ENCODE data around the gene SMC3.
"Not testable (repeated sequence)": the region's sequence is repeated elsewhere in the genome, so short reads cannot be mapped to it uniquely, and the experiment has no call there.

Gene SMC3

DNA sequence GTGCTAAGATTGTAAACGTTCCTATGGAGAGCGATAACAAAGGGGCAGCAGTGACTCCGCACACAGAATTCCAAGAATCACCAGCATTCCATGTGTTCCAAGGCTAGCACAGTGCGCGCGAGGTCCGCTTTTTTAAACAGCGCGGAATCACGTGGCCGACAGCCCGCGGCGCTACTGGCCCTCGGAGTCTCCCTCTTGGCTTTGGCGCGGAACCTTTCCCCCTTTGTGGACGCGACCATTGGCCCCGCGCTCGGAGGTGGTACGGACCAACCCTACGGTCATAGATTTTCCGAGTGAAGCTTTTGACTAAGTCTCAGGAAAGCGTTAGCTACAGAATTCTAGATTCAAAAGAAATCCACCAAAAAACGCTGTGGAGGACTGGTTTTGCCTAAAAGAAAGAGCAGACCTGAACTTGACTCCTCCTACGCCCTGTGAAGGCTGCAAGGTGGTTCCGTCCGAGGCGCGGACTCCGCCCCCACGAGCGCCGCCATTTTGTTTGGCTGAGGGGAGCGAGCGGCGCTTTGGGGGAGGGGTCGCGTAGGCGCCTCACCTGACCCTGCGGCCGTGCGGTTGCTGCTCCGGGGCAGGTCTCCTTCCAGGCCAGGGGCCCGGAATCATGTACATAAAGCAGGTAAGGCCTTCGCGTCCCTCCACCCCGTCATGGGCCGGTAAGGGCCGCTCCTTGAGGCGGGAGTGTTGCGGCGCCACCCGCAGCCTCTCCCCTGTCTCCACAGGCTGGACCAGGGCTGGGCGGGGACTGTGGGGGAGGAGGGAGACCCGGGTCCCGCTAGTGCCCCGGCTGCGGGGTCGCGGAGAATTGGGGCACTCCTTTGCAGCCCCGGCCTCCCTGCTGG lies at the start of gene SMC3:
TSS of gene SMC3 (plus strand) at position 495 of the 854 bp plus-strand sequence. CDS start at position 617, 122 bp downstream.
- peak; percentile 74 to 87 (median 78) for DNase-seq (ENCODE audit: low read depth in 3 of 3, low spot score in 1 of 3)

DNA sequence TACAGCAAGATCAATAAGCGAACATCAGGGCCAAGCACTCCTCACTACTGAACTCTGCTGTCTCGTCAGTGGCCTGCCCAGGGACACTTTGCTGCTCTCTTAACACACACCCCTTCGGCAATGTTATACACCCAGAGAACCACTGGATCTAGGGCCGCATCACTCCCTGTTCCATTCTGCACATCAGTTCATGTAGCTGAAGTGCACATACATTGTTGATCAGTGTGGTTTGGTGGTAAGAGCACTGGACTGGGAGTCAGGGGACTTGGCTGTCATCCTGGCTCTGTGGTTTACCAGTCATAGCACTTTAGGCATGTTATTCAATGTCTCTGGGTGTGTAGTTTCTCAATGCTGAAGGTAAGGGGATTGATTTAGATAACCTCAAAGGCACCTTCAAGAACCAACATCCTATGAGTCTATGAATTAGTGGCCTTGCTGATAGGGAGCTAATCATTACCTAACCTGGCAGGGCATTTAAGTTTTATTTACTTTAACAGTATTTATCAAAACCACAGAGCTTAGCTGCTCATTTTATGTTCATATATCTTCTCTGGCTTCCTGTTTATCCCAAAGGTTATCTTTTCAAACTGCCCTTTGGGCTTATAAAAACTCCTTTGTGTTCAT lies 45.0 kb upstream of the SMC3 start:
- DNase-seq (ENCODE audit: low read depth in 3 of 3, low spot score in 1 of 3) = no peak

DNA sequence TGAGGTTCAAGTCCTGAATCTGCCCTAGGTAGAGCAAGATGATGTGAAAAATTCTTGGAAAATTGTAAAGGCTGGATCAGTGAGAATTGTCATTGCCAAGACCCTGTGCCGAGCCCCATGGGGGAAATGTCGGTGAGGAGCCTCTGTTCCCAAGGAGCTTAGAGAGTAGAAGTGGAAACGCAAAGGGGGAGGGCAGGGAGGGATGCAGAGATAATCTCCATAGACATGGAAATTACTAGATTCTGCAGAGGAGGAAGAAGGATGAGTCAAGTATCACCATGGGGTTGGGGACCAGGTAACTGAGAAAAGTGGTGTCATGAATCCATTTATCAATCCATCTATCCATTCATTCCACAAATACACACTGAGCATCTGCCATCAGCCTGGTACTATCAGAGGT lies 43.8 kb upstream of the SMC3 start:
- DNase-seq (ENCODE audit: low read depth in 3 of 3, low spot score in 1 of 3) = no peak

DNA sequence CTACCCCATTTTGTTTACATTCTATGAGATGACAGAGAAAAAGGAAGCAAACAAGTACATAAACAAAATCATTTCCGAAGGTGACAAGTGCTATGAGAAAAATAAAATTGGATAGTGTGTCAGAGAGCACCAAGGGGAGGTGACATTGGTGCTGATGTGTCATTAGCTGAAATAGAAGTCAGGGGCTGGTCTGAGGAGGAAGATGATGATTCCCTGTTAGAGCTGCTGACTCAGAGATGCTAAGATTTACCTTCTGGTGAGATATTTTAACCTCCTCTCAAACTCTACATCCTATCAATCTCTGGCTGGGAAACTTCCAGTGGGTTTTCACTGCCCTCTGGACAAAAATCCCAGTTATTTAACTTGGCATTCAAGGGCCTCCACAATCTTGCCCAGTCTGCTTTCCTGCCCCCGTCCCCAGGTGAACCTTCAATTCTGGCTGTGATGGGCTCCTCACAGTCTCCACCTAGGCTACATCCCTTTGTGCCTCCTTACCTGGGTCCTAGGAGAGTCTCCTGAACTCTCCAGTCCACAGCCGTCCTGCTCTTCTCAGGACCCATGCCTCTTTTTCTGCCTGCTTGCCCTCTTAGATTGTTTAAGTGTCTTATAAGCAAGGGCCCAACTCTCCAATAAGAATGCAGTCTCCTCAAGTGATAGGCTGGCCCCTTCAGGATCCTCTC lies 43.2 kb upstream of the SMC3 start:
- no peak for DNase-seq (ENCODE audit: low read depth in 3 of 3, low spot score in 1 of 3)

DNA sequence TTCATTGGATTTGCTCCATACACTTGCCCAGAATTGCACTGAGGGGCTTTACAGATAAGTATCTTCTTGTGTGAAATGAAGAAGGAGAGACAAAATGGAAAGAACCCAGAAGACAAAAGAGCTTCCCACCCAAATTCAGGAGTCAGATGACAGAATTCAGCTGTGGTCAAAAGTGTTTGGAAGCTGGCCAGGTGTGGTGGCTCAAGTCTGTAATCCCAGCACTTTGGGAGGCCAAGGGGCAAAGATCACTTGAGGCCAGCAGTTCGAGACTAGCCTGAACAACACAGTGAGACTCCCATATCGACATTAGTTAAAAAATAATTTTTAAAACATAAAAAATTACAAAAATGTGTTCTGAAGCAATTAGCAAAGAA lies 42.6 kb upstream of the SMC3 start:
- DNase-seq (ENCODE audit: low read depth in 3 of 3, low spot score in 1 of 3) = no peak

DNA sequence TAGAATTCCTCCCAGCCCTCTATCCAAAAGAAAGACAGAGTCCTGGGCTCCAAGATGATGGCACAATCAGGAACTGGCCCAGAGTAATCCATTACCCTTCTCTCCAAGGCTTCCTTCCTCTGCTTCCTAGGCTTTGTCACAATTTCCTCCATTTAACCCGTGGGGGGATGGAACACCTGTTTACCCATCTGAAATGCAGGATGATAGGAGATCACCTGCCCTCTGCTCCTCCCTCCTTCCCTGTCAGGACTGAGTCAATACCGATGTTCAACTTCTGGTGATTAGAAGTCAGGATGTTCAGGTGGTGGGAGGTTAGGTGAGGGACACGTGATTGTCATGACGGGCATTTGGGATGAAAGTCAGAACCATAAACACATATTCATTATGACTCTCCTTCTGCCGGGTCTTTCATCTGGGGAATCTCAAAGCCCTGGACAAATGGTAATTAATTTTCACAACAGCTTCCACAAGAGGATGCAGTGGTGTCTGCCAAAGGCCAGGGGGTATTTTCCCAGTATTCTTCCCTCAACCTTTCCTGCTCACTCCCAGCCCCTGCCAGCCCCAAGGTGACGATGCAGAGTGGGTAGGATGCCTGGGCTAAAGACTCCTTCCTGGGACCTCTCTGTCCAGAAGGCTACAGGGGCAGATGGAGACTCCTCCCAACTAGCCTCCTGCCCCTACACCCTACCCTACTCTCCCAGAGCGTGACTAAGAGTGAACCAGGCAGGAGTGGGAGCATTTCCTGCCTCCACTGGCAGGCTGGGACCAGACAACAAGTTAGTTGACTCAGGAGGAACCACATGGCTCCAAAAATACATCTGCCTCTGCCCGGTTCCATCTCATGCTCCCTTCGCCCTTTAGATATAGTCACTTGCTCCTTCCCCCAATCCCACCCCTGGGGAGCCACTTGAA lies 41.9 kb upstream of the SMC3 start:
- DNase-seq (ENCODE audit: low read depth in 3 of 3, low spot score in 1 of 3) = no peak

DNA sequence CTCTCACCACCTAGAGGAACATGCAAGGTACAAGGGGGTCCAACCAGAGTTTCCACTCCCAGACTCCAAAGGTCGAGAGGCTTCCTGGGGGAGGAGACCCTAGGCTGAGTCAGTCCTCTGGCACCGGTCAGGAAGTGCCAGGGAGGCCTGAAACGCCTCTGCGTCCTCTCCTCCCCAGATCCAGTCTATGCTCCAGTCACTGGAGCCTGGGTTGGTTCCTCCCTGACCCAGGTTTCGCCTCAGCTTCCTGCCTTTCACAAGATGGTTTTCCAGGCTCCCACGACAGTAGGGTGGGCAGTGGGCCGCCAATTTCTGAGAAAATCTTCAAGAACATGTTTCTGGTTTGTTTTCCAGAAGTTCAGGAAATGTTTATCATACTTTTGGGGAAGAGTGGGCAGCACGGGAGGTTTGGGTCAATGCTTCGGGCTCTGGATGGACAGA lies 39.7 kb upstream of the SMC3 start:
- DNase-seq (ENCODE audit: low read depth in 3 of 3, low spot score in 1 of 3) = no peak

DNA sequence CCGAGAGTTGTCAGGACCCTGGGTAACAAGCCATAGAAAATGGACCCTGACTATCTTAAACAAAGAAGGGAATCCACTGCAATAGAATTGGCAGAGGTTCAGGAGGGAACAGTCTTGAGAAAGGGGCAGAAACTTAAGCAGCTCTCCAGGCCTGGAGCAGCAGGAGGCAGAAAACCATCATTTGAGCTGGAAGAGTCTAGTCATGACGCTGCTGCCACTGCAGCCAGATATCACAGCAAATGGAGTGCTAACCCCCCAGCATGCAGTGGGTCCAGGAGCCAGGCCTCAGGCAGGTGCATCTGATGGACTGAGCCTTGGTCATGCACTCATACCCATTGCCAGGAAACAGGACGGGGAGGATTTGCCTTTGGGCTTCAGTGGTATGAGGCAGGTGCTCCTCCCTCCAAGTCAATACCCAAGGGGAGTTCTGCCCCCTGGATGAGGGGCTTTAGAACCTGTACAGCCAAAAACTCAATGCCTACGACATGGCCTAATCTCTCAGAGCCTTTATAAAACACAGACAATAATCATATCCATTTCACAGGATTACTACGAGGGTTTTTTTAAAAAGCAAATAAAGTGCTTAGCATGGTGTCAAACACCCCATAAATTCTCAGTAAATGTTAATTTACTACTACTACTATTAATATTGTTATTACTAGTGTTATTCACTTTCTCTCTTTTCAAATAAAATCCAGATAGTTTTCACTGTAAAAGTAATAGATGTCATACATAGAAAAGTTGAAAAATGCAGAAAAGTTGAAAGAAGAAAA lies 39.1 kb upstream of the SMC3 start:
- DNase-seq (ENCODE audit: low read depth in 3 of 3, low spot score in 1 of 3) = no peak

DNA sequence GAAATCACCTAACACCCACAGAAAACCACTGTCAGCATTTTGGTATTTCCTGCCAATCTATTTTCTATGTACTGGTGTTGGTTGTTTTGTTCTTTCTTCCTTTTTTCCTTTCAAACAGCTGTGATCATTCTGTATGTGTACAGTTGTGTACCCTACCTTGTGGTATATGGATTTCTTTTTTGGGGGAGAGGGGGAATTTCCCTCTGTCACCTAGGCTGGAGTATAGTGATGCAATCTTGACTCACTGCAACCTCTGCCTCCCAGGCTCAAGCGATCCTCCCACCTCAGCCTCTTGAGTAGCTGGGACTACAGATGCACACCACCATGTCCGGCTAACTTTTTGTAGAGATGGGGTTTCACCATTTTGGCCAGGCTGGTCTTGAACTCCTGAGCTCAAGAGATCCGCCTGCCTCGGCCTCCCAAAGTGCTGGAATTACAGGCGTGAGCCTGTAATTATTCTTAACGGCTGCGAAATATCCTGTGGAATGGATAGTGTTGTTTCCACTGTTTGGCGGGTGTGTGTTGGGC lies 38.4 kb upstream of the SMC3 start:
- not testable (repeated sequence) for DNase-seq (ENCODE audit: low read depth in 3 of 3, low spot score in 1 of 3)

DNA sequence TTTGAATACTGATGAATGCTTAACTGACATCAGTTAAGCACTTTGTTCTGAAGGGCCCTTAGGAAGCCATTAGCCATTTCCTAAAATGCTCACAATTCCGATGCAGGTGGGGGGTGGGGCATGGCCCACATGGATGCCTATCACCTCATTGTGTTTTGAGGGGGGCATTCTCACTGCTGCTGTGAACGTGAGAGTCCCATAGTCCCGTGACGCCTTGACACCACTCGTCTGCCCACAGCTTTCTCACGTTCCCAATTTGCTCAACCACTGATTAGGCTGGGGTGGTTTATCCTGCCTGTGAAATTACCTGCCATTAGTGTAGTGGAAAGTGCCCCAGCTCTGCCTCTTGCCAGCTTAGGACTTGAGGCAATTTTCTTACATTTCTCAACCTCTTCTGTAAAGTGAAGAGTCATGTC lies 37.9 kb upstream of the SMC3 start:
- DNase-seq (ENCODE audit: low read depth in 3 of 3, low spot score in 1 of 3) = no peak

DNA sequence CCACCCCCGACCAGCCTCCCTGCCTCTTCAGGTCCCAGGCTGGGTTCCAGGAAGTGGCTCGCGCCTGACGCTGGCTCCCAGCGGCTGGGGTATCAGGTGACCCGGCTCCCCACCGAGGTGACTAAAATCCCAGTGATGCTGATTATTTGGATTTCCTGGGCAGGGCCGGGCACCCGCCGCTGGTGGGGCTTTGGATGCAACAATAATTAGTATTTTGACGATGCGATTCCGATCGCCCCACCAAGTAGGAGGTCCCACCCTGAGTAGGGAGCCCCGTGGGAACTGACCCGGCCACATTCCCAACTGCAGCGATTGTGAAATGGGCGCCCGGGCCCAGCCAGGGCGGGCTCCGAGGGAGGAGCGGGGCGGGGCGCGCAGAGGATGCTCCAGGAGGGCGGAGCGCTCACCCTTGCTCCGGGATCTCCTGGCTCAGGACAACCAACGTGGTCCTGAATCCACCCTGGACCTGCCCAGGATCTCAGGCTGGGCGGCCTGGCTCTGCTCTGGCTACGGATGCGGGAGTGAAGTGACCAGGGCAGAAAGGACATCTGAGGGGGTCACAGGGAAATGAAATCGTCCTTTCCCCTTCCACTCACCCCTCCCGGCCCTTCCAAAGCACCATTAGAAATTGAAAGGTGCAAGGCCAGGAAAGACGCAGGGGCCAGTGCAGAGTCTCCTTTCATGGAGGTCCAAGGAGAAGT lies 37.2 kb upstream of the SMC3 start:
- no peak for DNase-seq (ENCODE audit: low read depth in 3 of 3, low spot score in 1 of 3)

DNA sequence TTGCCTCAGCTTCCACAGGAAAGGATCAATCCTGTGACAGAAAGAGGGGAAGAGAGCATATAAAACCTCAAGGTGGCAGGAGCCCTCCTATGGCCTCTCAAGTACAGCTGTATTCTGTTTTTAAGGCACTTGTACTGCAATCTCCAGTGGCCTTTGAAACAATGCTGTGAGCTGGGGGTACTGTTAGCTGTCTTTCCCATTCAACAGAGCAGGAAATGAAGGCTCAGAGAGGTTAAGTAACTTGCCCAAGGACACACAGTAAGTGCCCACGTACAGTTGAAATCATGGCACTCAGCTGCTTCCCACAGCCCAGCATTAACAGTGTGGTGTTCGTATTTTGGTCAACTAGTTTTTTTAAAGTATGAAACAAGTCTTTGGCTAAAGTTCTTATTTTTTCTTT lies 35.8 kb upstream of the SMC3 start:
- DNase-seq (ENCODE audit: low read depth in 3 of 3, low spot score in 1 of 3) = no peak

DNA sequence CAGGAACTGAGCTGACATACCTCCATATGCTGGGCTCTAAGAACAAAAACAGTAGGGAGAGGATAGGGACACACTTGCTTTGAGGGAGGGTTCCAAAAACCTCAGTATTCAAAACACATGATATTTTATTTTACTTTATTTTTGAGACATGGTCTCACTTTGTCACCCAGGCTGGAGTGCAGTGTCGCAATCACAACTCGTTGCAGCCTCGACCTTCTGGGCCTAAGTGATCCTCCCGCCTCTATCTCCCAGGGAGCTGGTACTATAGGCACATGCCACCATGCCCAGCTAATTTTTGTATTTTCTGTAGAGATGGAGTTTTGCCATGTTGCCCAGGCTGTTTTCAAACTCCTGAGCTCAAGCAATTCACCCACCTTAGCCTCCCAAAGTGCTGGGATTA lies 34.9 kb upstream of the SMC3 start:
- DNase-seq (ENCODE audit: low read depth in 3 of 3, low spot score in 1 of 3) = not testable (repeated sequence)

DNA sequence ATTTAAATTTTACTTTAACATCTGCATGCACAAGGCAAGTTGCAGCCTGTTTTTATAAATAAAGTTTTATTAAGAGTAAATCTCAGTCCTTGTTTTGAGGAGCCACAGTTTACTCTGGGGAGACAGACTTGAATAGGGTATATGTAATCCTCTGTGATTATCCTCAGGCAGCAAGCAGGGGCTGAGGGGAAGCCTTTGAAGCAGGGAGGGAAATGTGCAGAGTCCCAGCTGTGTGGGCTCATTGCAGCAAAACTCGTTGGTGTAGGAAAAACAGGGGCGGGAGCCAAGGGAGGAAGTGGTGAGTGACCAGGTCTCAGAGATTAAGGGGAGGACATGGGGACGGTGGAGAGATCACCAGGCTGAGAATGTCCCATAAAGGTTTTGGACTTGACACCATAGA lies 34.3 kb upstream of the SMC3 start:
- DNase-seq (ENCODE audit: low read depth in 3 of 3, low spot score in 1 of 3) = no peak

DNA sequence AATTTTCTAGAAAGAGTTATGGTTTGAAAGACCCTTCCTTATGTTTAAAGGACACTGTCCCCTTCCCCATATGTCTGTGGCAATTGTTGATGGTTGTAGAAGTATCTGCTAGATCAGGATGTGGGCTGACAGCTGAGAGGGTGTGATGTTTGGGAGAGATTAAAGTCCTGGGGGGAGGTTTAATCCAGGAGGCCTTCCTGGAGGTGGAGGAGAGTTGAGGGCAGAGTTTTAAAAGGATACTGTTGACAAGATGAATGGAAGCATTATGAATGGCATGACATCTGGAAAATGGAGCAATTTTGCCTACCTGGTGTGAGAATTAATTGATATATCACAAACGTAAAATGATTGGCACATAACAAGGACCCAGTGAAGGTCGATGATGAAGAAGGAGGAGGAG lies 32.9 kb upstream of the SMC3 start:
- DNase-seq (ENCODE audit: low read depth in 3 of 3, low spot score in 1 of 3) = no peak

DNA sequence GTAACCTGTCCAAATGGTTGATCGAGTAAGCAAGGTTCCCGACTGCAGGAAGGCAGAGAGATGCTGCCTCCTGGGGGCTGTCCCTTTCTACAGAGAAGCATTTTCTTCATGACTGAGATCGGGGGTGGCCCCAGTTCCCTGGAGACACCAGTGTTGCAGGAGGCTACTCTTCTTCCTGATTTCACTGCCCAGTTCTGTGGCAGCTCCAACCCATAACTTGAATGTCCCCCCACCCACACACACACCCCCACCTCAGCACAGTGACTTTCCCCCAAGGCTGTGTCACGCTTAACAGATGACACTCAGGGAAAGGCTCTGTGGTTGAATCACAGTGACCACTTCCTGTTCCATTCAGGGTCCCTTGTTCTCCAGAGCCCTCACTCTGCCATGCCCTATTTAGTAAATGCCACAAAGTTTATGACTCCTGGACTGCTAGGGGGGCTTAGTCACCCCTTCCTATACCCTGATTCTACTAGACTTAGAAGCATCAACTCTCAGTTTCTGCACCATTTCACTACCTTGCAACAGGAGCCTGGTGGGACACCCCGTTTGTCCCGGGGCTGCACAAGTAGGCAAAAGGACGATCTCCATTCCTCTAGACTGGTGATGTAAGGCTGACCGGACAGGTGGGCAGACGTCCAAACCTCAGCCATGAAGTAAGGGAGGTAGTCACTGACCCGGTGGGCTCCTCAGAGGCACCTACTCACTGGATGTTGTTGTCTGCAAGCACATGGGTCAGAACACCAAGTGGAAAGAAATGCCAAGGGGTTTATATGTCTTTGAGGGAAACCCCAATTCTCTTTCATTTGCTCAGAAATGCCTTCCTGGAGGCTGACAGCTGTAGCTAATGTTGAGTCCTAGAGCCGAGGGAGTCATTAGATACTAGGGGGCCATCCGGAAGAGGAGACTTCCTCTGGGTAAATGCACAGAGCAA lies 31.3 kb upstream of the SMC3 start:
- DNase-seq (ENCODE audit: low read depth in 3 of 3, low spot score in 1 of 3) = peak in 2 of 3 donors; percentile 15 to 45

DNA sequence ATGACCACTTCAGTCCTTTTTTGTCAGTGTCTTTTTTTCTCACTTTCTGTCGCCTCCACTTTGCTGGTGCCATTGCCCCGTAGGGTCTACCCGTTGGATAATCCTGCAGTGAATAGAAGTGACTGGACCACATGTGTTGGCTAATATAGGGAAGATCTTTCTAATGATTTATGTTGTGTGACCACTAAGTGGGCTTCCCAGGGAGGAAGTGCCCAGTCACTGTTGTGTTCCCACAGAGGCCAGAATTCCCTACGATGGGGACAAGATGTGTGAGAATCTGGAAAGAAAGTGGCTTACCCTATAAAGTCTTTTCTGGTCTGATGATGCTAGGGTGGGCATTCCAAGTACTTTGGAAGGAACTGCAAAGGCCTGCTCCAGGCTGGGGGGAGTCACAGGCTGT lies 28.4 kb upstream of the SMC3 start:
- DNase-seq (ENCODE audit: low read depth in 3 of 3, low spot score in 1 of 3) = no peak

DNA sequence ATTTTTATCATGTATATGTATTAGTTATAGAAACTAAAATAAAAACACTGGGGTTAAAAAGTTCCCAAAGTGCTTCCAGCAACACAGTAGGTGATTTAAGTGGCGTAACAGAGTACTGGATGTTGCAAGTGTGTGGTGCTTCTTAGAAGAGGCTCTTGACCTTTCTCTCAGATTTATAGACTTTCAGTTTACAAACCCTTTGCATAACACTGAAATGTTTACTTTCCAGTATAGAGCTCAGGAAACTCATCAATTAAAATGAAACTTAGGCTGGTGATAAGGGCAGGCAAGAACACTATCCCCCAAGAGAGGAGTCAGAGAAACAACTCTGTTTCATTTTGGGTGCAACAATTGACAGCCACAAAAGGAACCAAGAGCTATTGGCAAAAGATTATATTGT lies 27.5 kb upstream of the SMC3 start:
- DNase-seq (ENCODE audit: low read depth in 3 of 3, low spot score in 1 of 3) = no peak
